ENCODE measurements around the gene NXPE4.
"Not testable (repeated sequence)": the region's sequence is repeated elsewhere in the genome, so short reads cannot be mapped to it uniquely, and the experiment has no call there.

The NXPE4 gene

DNA sequence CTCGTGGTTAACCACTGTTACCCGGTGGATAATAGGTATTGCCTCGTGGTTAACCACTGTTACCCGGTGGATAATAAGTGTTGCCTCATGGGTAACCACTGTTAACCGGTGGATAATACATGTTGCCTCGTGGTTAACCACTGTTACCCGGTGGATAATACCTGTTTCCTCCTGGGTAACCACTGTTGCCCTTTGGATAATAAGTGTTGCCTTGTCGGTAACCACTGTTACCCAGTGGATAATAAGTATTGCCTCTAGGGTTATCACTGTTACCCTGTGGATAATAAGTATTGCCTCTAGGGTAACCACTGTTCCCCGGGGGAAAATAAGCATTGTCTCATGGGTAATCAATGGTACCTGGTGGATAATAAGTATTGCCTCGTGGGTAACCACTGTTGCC is 15.0 kb upstream of the NXPE4 start:
- no peak for DNase-seq

DNA sequence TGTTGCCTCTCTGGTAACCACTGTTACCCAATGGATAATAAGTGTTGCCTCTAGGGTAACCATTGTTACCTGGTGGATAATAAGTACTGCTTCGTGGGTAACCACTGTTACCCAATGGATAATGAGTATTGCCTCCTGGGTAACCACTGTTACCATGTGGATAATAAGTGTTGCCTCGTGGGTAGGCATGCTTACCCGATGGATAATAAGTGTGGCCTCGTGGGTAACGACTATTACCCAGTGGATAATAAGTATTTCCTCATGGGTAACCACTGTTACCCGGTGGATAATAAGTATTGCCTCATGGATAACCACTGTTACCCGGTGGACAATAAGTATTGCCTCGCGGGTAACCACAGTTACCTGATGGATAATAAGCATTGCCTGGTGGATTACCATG is 13.8 kb upstream of the NXPE4 start:
- no peak for DNase-seq

DNA sequence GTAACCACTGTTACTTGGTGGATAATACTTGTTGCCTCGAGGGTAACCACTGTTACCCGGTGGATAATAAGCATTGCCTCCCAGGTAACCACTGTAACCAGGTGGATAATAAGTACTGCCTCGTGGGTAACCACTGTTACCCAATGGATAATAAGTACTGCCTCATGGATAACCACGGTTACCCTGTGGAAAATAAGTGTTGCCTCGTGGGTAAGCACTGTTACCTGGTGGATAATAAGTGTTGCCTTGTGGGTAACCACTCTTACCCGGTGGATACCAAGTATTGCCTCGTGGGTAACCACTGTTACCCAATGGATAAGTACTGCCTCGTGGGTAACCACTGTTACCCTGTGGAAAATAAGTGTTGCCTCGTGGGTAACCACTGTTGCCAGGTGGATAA is 13.0 kb upstream of the NXPE4 start:
- DNase-seq: not testable (repeated sequence)

DNA sequence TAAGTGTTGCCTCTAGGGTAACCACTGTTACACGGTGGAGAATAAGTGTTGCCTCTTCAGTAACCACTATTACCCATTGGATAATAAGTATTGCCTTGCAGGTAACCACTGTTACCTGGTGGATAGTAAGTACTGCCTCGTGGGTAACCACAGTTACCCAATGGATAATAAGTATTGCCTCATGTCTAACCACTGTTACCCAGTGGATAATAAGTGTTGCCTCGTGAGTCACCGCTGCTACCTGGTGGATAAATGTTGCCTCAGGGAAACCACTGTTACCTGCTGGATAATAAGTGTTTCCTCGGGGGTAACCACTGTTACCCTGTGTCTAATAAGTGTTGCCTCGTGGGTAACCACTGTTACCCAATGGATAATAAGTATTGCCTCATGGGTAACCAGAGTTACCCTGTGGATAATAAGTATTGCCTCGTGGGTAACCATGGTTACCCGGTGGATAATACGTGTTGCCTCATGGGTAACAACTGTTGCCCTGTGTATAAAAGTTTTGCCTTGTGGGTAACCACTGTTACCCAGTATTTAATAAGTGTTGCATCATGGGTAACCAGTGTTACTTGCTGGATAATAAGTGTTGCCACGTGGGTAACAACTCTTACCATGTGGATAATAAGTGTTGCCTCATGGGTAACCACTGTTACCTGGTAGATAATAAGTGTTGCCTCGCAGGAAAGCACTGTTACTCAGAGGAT is 12.3 kb upstream of the NXPE4 start:
- DNase-seq: no peak

DNA sequence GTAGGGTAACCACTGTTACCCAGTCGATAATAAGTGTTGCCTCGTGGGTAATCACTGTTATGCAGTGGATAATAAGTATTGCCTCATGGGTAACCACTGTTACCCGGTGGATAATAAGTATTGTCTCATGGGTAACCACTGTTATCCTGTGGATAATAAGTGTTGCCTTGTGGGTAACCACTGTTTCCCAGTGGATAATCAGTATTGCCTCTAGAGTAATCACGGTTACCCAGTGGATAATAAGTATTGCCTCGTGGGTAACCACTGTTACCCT is 11.2 kb upstream of the NXPE4 start:
- not testable (repeated sequence) for DNase-seq

DNA sequence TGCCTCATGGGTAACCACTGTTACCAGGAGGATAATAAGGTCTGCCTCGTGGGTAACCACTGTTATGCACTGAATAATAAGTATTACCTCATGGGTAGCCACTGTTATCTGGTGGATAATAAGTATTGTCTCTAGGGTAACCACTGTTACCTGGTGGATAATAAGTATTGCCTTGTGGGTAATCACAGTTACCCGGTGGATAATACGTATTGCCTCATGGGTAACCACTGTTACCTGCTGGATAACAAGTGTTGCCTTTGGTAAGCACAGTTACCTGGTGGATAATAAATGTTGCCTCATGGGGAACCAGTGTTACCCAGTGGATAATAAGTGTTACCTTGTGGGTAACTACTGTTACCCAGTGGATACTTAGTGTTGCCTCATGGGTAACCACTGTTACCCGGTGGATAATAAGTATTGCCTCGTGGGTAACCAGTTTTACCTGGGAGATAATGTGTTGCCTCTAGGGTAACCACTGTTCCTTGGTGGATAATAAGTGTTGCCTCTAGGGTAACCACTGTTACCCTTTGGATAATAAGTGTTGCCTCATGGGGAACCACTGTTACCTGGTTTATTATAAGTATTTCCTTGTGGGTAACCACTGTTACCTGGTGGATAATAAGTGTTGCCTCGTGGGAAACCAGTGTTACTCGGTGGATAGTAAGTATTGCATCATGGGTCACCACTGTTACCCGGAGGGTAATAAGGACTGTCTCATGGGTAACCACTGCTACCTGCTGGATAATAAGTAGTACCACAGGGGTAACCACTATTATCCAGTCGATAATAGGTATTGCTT is 10.6 kb upstream of the NXPE4 start:
- no peak for DNase-seq

DNA sequence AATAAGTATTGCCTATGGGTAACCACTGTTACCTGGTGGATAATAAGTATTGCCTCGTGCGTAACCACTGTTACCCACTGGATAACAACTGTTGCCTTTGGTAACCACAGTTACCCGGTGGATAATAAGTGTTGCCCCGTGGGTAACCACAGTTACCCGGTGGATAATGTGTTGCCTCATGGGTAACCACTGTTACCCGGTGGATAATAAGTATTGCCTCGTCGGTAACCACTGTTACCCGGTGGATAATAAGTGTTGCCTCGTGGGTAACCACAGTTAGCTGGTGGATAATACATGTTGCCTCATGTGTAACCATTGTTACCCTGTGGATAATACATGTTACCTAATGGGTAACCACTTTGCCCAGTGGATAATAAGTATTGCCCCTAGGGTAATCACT is 9.8 kb upstream of the NXPE4 start:
- no peak for DNase-seq

DNA sequence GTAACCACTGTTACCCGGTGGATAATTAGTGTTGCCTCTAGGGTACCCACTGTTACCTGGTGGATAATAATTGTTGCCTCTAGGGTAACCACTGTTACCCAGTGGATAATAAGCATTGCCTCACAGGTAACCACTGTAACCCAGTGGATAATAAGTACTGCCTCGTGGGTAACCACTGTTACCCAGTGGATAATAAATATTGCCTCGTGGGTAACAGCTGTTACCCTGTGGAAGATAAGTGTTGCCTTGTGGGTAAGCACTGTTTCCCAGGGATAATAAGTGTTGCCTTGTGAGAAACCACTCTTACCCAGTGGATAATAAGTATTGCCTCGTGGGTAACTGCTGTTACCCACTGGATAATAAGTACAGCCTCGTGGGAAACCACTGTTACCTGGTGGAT is 9.3 kb upstream of the NXPE4 start:
- no peak for DNase-seq

DNA sequence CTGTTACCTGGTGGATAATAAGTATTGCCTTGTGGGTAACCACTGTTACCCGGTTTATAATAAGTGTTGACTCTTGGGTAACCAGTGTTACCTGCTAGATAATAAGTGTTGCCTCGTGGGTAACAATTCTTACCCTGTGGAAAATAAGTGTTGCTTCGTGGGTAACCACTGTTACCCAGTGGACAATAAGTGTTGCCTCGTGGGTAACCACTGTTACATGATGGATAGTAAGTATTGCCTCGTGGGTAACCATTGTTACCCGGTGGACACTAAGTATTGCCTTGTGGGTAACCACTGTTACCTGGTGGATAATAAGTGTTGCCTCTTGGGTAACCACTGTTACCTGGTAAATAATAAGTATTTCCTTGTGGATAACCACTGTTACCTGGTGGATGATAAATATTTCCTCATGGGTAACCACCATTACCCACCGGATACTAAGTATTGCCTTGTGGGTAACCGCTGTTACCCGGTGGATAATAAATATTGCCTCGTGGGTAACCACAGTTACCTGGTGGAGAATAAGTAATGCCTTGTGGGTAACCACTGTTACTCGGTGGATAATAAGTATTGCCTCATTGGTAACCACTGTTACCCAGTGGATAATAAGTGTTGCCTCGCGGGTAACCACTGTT is 8.7 kb upstream of the NXPE4 start:
- no peak for DNase-seq

DNA sequence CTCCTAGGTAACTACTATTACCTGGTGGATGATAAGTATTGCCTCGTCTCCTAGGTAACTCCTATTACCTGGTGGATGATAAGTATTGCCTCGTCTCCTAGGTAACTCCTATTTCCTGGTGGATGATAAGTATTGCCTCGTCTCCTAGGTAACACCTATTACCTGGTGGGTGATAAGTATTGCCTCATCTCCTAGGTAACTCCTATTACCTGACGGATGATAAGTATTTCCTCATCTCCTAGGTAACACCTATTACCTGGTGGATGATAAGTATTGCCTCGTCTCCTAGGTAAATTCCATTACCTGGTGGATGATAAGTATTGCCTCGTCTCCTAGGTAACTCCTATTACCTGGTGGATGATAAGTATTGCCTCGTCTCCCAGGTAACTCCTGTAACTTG is 7.6 kb upstream of the NXPE4 start:
- DNase-seq: not testable (repeated sequence)

DNA sequence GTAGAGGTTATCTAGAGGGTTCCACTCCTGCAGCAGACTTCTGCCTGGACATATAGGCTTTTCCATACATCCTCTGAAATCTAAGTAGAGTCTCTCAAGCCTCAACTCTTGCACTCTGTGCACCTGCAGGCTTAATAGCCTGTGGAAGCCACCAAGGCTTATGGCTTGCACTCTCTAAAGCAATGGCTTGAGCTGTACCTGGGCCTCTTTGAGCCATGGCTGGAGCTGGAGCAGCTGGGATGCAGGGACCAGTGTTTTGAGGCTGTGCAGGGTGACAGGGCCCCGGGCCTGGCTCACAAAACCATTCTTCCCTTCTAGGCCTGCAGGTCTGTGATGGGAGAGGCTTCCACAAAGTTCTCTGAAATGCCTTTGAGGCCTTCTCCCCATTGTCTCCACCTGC is 2.9 kb upstream of the NXPE4 start:
- DNase-seq: no peak

DNA sequence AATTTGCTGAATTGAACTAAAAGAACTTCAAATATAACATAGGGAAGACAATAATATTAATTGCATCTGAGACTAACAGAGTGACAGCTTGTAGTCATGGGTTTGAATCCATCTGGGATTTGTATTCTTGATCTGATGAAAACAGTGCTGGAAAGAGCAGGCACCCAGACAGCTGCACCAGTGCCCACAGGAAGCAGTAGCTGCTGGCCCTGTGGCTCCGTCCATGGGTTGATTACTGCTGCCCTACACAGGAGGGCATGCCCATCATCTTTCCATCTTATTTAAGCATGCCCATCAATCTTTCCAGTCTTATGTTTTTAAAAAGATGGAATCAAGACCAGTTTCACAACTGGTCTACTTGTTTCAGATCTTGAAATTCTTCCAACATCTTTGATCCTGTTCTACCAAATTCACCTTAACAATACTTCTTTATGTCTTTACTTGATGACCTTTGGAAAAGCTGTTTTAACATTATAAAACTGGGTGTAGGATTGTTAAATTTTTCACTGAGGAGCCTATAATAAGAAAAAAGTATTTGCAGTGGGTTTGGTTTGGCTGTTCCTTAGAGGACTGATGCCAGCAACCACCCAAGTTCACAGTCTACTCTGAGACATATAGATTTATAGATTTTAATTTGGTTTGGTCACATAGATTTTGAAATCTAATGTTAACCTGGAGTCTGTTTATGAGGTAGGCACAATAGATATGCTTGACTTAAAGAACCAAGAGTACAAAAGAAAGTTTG is 761 bp upstream of the NXPE4 start:
- no peak for DNase-seq

DNA sequence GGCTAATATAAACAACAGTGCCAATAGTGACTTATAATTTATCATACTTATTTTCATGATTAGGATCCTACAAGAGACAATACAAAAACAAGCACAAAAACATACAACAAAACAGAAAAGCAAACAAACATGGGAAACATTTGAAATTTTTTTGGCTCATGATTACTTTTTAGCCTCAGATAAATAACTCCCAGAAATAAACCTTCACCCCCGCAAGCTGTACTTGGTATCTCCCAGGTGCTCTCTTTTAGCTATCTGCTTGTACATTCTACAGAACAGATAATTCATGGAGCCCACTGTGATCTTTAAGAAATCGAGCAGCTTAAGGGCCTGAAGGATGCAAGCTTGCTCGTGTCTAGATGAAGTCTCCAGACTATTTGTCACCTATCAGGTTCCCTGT is 883 bp downstream of the NXPE4 start:
- DNase-seq: no peak

DNA sequence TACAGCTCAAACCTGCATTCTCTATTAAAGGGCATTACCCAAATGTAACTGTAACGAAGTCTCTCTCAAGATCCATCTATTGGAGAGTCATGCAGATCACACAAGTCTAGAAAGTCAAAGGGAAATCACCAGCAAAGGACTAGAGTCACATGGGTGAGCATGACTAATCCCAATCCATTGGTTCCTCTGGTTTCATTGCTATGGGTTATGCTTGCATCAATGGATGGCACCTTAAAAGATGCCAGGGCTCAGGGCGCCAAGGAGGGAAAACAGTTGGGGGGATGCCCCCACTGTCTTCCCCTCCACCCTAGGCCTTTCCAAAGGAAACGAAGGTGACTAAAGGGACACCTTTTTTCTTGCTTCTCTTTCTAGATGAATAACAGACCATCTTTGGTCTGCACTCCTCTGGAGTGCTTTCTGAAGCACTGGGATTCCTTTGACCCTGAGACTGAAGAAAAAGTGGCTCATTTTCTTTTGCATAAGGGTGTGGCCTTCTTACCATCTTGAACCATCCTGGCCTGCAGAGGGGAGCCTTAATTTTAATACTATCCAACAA is 8.1 kb downstream of the NXPE4 start:
- no peak for DNase-seq

DNA sequence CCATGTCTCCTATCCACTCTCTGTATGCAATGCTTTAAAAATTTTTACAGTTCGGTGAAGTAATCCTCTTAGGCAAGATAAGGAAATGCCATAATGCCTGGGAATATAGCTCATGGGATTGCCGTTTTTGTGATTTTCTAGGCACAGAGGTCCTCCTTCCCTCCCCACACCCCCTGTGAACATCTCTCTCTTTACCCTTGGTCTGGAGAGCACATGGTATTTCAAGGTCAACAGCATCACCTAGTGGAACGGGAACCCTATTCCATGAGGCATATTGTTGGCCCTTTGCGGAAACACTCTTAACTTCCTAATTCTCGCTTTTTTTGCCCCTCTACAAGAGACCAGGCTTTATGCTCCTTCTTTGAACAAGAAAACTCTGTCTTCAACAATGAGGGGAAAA is 8.8 kb downstream of the NXPE4 start:
- DNase-seq: no peak

DNA sequence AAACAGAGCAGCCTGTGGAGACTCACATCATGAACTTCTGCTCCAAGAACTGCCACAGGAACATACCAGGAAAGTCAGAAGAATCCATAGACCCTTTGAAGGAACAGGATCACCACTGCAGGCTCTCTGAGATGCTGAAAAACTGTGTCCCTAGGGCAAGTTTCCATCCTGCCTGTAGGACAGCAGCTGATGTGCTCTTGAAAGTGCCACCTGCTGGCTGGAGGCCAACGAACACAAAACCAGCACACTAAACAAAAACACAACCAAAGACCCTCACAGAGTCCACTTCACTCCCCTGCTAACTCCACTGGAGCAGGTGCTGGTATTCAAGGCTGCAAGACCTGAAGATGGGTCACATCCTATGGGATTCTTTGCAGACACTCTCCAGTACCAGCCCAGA is 23.9 kb downstream of the NXPE4 start:
- no peak for DNase-seq

DNA sequence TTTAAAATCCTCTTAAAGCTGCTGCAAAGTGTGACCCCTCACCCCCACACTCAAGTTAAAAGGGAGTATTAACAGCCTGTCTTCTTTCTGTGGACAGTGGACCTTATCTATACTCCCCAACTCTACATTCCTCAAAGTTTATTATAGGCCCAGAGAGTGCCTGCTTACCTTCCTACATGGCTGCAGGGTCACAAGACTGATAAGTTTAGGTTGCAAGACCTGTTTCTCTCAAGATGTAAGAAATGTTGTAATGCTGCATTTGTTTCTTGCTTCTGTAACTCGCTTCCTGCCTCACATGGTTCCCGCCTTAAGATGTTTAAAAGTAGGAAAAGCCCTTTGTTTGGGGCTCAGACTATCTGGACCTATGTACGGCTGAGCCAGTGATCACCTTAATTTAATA is 25.8 kb downstream of the NXPE4 start:
- no peak for DNase-seq

DNA sequence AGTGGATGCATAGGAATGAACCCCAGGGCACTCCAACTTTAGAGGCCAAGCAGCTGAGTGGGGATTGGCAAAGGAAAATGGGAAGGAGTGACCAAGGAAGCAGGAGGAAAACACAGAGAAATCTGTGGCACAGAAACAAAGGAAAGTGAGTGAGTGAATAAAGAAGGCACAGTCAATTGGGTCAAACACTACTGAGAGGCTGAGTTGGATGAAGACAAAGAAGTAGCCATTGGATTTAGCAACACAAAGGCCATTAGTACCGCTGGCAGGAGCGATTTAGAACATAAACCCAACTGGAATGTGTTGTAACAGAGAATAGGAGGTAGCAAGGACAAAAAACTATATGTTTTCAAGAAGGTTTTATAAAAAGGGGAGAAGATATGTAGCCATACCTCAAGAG is 29.3 kb downstream of the NXPE4 start:
- no peak for DNase-seq

DNA sequence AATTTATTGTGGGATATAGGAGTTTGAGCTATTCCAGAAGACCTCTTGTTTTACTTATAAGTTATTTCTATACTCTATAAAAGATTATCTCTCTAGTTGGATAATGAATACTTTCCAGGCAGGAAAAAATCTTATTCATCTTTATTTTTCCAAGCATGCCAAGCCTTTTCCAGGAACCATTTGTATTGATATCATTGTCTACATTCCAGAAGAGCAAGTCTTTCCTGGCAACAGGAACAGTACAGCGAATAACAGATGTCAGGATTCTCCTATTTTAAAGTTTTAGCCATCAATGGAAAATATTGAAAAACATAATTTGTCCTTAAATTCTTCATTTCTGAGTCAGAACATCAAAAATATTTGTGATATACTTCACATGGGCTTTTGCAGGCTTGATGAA is 30.8 kb downstream of the NXPE4 start:
- DNase-seq: no peak

DNA sequence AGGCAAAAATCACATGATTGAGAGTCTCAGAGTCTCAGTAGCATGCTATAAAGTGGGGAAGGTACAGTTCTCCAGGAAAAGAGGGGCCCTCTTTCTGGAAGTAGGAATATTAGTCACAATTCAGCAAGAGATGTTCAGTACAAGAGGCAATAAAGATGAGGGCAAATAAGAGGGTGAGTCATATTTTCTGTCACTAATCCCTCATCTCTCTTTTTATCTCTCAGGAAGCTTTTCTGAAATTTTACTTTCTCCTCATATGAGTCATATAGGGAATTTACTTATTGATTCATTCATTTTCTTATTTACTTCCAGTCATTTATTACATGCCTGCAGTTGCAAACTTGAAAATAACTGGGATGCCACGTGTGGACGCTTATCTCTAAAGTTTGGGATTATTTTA is 32.5 kb downstream of the NXPE4 start:
- DNase-seq: no peak

DNA sequence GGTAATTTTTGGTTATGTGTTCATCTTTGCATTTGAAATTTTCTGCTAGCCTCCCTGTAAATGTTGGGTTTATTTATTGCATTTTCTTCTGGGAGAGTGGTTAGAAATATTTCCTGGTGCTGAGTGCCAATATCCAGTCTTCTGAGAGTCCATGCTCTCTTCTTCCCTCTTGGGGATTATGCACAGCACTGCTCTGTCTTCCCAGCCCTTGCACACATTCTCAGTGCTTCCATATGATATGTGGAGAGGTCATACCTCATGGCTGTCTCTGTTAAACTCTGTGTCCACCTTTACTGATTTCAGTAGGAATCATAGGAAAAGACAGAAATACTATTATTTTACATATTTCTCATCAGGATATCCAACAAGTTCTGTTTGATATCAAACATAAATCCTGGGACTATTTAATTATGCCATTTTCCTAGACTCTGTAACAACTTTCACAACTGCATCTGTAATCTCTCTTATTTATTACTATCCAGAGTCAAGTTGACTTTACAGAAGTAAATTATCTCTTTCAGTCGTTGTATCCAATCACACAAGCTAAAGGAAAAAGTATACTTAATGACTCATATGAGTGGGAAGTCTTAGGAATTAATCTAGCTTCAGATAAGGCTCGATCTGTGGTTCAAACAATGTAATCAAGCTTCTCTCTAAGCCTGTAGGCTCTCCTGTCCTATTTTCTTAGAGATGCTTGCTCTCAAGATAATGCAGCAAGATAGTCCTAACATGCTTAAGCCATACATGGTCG is 33.2 kb downstream of the NXPE4 start:
- DNase-seq: no peak

DNA sequence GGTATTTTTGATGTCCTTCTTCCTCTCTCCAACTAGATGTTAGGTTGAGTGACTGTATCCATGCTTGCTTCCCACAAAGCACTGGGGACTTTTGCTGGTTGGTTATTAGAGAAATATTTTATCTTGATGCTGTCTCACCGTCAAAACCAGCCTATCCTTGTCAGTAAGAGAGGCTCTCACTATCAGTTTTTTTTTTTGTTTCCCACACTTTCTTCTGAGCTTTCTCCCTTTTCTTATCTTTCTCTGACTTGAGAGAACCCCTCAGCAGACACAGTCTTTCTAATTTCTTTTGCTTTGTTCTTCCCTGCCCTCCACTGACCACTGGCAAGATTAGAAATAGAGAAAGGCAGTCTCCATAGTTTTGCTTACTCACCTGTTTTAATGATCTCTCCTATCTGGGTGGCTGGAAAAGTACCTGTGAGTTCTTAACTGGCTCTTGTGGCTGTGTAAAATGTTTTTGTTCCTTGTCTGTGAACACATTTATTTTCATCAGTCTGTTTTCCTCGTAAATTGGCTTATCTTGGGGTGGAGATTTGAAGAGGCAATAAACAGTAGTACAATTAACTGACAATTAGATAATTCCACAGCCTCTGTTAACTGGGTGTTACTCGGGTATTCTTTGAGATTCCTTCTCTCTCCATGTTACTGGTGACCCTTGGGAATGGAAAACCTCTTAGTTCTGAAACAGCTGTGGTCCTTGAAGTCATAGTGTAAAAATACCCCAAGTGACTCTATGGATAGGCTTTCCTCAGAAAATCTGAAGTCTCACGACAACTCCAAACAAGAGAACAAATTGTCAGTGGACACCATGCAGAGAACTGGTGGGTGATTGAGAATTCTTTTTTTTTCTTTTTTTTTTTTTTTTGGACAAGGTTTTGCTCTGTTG is 35.9 kb downstream of the NXPE4 start, which contains the start of gene NXPE1:
NXPE1 (minus strand) TSS at position 457 of the 886 bp plus-strand sequence. CDS start 8,680 bp downstream, outside the sequence.
- no peak for DNase-seq
